Common myeloid progenitor, CD34-positive (primary cell): ENCODE results near the gene CSTF1.
A peak's percentile ranks its signal among the peaks of the same experiment; 100 is the strongest.

ENCODE experiments used
- CTCF ChIA-PET: fragments of 350-600 bp; sonication (Branson Sonifier 250); formaldehyde crosslinking; loops from one replicate; lab custom pipeline; 2021; ENCODE audit warnings: antibody characterized with exemption; lab: Charles Lee
- POLR2A ChIA-PET: fragments of 350-600 bp; sonication (Branson Sonifier 250); formaldehyde crosslinking; loops from one replicate; lab custom pipeline; 2021; ENCODE audit warnings: antibody characterized with exemption; lab: Charles Lee
- DNase-seq, 3 donors: peaks; one replicate each; pipeline versions ENCODE4 v3.0.0 to v3.0.0-alpha.2; 2013
- H3K27ac ChIP-seq, 2 experiments: 1 replicate in 1 of 2; 2 replicates in 1 of 2; pipeline ENCODE4 v1.7.0; 2013; ENCODE audit warnings: inconsistent platforms in 2 of 2, low read length in 2 of 2, mild to moderate bottlenecking in 2 of 2, low read depth in 1 of 2, moderate library complexity in 1 of 2; ENCODE audit not compliant: severe bottlenecking in 2 of 2, insufficient read depth in 1 of 2, poor library complexity in 1 of 2
- H3K27me3 ChIP-seq, 5 experiments: replicated peaks in 2 of 5; 1 replicate in 3 of 5; 2 replicates in 2 of 5; pipeline versions ENCODE4 v1.6.1 to v1.7.0; 2013; ENCODE audit warnings: low read length in 4 of 5, mild to moderate bottlenecking in 2 of 5, moderate library complexity in 2 of 5, inconsistent platforms in 1 of 5; ENCODE audit not compliant: insufficient read depth in 5 of 5, control insufficient read depth in 4 of 5
- H3K36me3 ChIP-seq, 4 experiments: 1 replicate in 2 of 4; 2 replicates in 2 of 4; pipeline versions ENCODE4 v1.6.1 to v1.7.0; 2013; ENCODE audit warnings: low read length in 3 of 4, control low read depth in 1 of 4, mild to moderate bottlenecking in 1 of 4; ENCODE audit not compliant: control insufficient read depth in 4 of 4, insufficient read depth in 4 of 4
- H3K4me1 ChIP-seq, 4 experiments: 1 replicate in 3 of 4; 2 replicates in 1 of 4; pipeline versions ENCODE4 v1.6.1 to v1.7.1; 2013; ENCODE audit warnings: low read length in 3 of 4, mild to moderate bottlenecking in 3 of 4, control low read depth in 1 of 4, inconsistent platforms in 1 of 4, moderate library complexity in 1 of 4; ENCODE audit not compliant: control insufficient read depth in 4 of 4, insufficient read depth in 4 of 4; ENCODE audit errors: control extremely low read depth in 1 of 4
- H3K4me3 ChIP-seq, 7 experiments: 1 replicate in 4 of 7; 2 replicates in 3 of 7; pipeline versions ENCODE4 v1.5.1 to v1.7.0; 2013; ENCODE audit warnings: mild to moderate bottlenecking in 7 of 7, low read length in 6 of 7, moderate library complexity in 6 of 7, inconsistent platforms in 2 of 7, low read depth in 2 of 7, control low read depth in 1 of 7; ENCODE audit not compliant: insufficient read depth in 4 of 7, control insufficient read depth in 1 of 7; ENCODE audit errors: extremely low read depth in 1 of 7
- H3K9me3 ChIP-seq, 5 experiments: 1 replicate in 4 of 5; 2 replicates in 1 of 5; pipeline versions ENCODE4 v1.6.1 to v1.7.1; 2013; ENCODE audit warnings: low read length in 4 of 5, mild to moderate bottlenecking in 2 of 5, inconsistent platforms in 1 of 5, low read depth in 1 of 5, moderate library complexity in 1 of 5; ENCODE audit not compliant: control insufficient read depth in 4 of 5, insufficient read depth in 2 of 5; ENCODE audit errors: control extremely low read depth in 1 of 5
- WGBS: methylation state at CpG from one replicate; pipeline ENCODE4 v1.1.5; 2013; ENCODE audit not compliant: insufficient coverage; 5-methylcytosine and 5-hydroxymethylcytosine counted together

CSTF1 gene

GRCh38 chr20:56423211-56423610, 30.8 kb downstream of the CSTF1 start:
- POLR2A ChIA-PET: no interaction called here
- WGBS: no CpG with 5 or more reads among the region's 1 CpG
- H3K27ac ChIP-seq: peak overlapping the region in 1 of 2 experiments; percentile 22

GRCh38 chr20:56423886-56424285, 31.4 kb downstream of the CSTF1 start:
- peaks cover 0 to 10% (median 0%) of the 10 kb centered on the region in 4 experiments for H3K36me3 ChIP-seq
- no peak for DNase-seq
- 100% methylated on average over 1 of the region's 1 CpG for WGBS
- no peaks in the 10 kb centered on the region for H3K27me3 ChIP-seq
- H3K27ac ChIP-seq: no peak overlapping the region
- CTCF ChIA-PET: interaction anchor here (0.7 to 1.0 kb wide), 3 partner anchors 10 to 22 kb away, joined by 3 to 4 read pairs (median 3); no protein-coding TSS in a partner anchor
- H3K4me3 ChIP-seq: no peak overlapping the region
- POLR2A ChIA-PET: no interaction called here
- peaks cover 27 to 83% (median 42%) of the 10 kb centered on the region in 4 experiments for H3K4me1 ChIP-seq
- no peaks in the 10 kb centered on the region for H3K9me3 ChIP-seq

More at GRCh38 chr20:56423211-56423610, 30.8 kb downstream of the CSTF1 start:
- H3K36me3 ChIP-seq: peaks cover 0 to 8% (median 0%) of the 10 kb centered on the region in 4 experiments
- peak overlapping the region in 1 of 7 experiments; percentile 0 for H3K4me3 ChIP-seq
- CTCF ChIA-PET: interaction anchor here (0.6 to 2.9 kb wide), 5 partner anchors 11 to 87 kb away, joined by 3 to 15 read pairs (median 3); partner anchors contain the start of gene CASS4
- no peaks in the 10 kb centered on the region for H3K27me3 ChIP-seq
- no peaks in the 10 kb centered on the region for H3K9me3 ChIP-seq
- H3K4me1 ChIP-seq: peaks cover 26 to 84% (median 48%) of the 10 kb centered on the region in 4 experiments
- DNase-seq: no peak

GRCh38 chr20:56424931-56425330, 32.5 kb downstream of the CSTF1 start:
- 79% methylated on average over 1 of the region's 1 CpG for WGBS
- POLR2A ChIA-PET: no interaction called here
- peaks cover 27 to 83% (median 41%) of the 10 kb centered on the region in 4 experiments for H3K4me1 ChIP-seq
- H3K27me3 ChIP-seq: no peaks in the 10 kb centered on the region
- H3K36me3 ChIP-seq: peaks cover 0 to 10% (median 0%) of the 10 kb centered on the region in 4 experiments
- H3K9me3 ChIP-seq: no peaks in the 10 kb centered on the region
- no peak for DNase-seq
- CTCF ChIA-PET: interaction anchor here (1.0 to 1.7 kb wide), 4 partner anchors 9 to 18 kb away, joined by 3 to 7 read pairs (median 4); partner anchors contain the start of gene CASS4
- H3K4me3 ChIP-seq: no peak overlapping the region
- no peak overlapping the region for H3K27ac ChIP-seq

- no peak overlapping the region for H3K27ac ChIP-seq
- H3K9me3 ChIP-seq: no peaks in the 10 kb centered on the region
- no peaks in the 10 kb centered on the region for H3K27me3 ChIP-seq
- WGBS: 93% methylated on average over 5 of the region's 9 CpGs
- H3K36me3 ChIP-seq: peaks cover 0 to 11% (median 0%) of the 10 kb centered on the region in 4 experiments
- POLR2A ChIA-PET: no interaction called here
- H3K4me1 ChIP-seq: peaks cover 21 to 81% (median 32%) of the 10 kb centered on the region in 4 experiments
- no peak overlapping the region for H3K4me3 ChIP-seq
- no peak for DNase-seq
- CTCF ChIA-PET: interaction anchor here (0.9 to 1.7 kb wide), 3 partner anchors 12 to 73 kb away, joined by 3 to 7 read pairs (median 5); partner anchors contain the start of gene CASS4
These were observed 33.6 kb downstream of the CSTF1 start for GRCh38 chr20:56426026-56426425.

- Histone ChIP-seq H3K36me3 (peaks cover 0 to 11% (median 0%) of the 10 kb centered on the region in 4 experiments), H3K4me3 (no peak overlapping the region), H3K4me1 (peaks cover 18 to 72% (median 25%) of the 10 kb centered on the region in 4 experiments), H3K27ac (no peak overlapping the region), H3K9me3 (no peaks in the 10 kb centered on the region), H3K27me3 (no peaks in the 10 kb centered on the region)
- no peak for DNase-seq
- POLR2A ChIA-PET: no interaction called here
- CTCF ChIA-PET: no interaction called here
These were observed 34.5 kb downstream of the CSTF1 start for GRCh38 chr20:56426926-56427325.

GRCh38 chr20:56427797-56428196, 35.4 kb downstream of the CSTF1 start:
- Histone ChIP-seq H3K27me3 (no peaks in the 10 kb centered on the region), H3K4me1 (peaks cover 9 to 63% (median 18%) of the 10 kb centered on the region in 4 experiments), H3K36me3 (peaks cover 0 to 11% (median 0%) of the 10 kb centered on the region in 4 experiments), H3K4me3 (no peak overlapping the region), H3K9me3 (no peaks in the 10 kb centered on the region), H3K27ac (no peak overlapping the region)
- ChIA-PET CTCF (interaction anchor here (0.9 to 1.2 kb wide), 3 partner anchors 15 to 88 kb away, joined by 3 read pairs; partner anchors contain the start of gene CASS4), POLR2A (no interaction called here)
- DNase-seq: peak in 2 of 3 donors; percentile 31 to 48
- 100% methylated on average over 2 of the region's 4 CpGs for WGBS

- peaks cover 0 to 17% (median 0%) of the 10 kb centered on the region in 4 experiments for H3K36me3 ChIP-seq
- H3K4me1 ChIP-seq: peaks cover 5 to 58% (median 12%) of the 10 kb centered on the region in 4 experiments
- DNase-seq: no peak
- no peaks in the 10 kb centered on the region for H3K27me3 ChIP-seq
- no peak overlapping the region for H3K27ac ChIP-seq
- H3K4me3 ChIP-seq: peak overlapping the region in 1 of 7 experiments; percentile 15
- ChIA-PET CTCF (interaction anchor here (0.9 to 1.2 kb wide), 4 partner anchors 13 to 88 kb away, joined by 3 to 4 read pairs (median 3); partner anchors contain the start of gene CASS4), POLR2A (no interaction called here)
- H3K9me3 ChIP-seq: no peaks in the 10 kb centered on the region
- 98% methylated on average over 5 of the region's 5 CpGs for WGBS
These were observed 36.0 kb downstream of the CSTF1 start for GRCh38 chr20:56428410-56428809.
